ENCODE measurements around the gene MBTPS2. TPM values are rescaled to one million over a fixed set of nuclear protein-coding genes. Genes with fewer than 3 reads are reported as not detected.
"Not testable (repeated sequence)": the region's sequence is repeated elsewhere in the genome, so short reads cannot be mapped to it uniquely, and the experiment has no call there.

The MBTPS2 gene
- polyA plus RNA-seq, 3 donors, result 2.0 to 7.4 (median 4.6) TPM

- Mint-ChIP-seq H3K9me3 (no peaks in the 10 kb centered on the region), H3K27ac (no peak overlapping the region), H3K27me3 (ENCODE audit: low read depth in 3 of 3) (peaks cover 0 to 12% (median 0%) of the 10 kb centered on the region in 3 donors), H3K36me3 (peaks cover 2 to 9% of the 10 kb centered on the region in 2 donors), H3K4me3 (no peak overlapping the region), H3K4me1 (no peaks in the 10 kb centered on the region)
- Histone ChIP-seq H3K79me2 (ENCODE audit: insufficient read depth, low read length) (no peaks in the 10 kb centered on the region), H3K4me1 (ENCODE audit: control insufficient read depth in 1 of 2, insufficient read depth in 2 of 2, low read length in 2 of 2) (no peaks in the 10 kb centered on the region), H3K4me3 (replicated peaks in 1 of 3; ENCODE audit: low read depth in 2 of 3, low read length in 3 of 3) (no peak overlapping the region), H3K27me3 (ENCODE audit: control insufficient read depth in 2 of 2, insufficient read depth in 2 of 2, low read length in 2 of 2) (no peaks in the 10 kb centered on the region), H2AFZ (ENCODE audit: insufficient read depth, low read depth, low read length, poor library complexity, severe bottlenecking) (no peak overlapping the region), H3K36me3 (replicated peaks in 1 of 2; ENCODE audit: control insufficient read depth in 1 of 2, insufficient read depth in 2 of 2, low read length in 2 of 2) (peaks cover 0 to 4% of the 10 kb centered on the region in 2 donors), H3K9me3 (replicated peaks in 1 of 2; ENCODE audit: control insufficient read depth in 1 of 2, insufficient read depth in 1 of 2, low read length in 2 of 2) (no peaks in the 10 kb centered on the region), H3K9ac (ENCODE audit: insufficient read depth, low read length, poor library complexity, severe bottlenecking) (no peak overlapping the region), H4K20me1 (ENCODE audit: insufficient read depth, low read length) (no peaks in the 10 kb centered on the region), H3K27ac (ENCODE audit: low read depth in 1 of 2, low read length in 2 of 2) (no peak overlapping the region), H3K4me2 (replicated peaks; ENCODE audit: extremely low read depth, low read length, poor library complexity, severe bottlenecking) (no peak overlapping the region)
- intact Hi-C loops (cut with micrococcal nuclease), result no loop called here
- no peak for TF ChIP-seq CTCF (IDR thresholded peaks at IDR 0.05)
- no peak for DNase-seq
- 100% methylated on average over 2 of the region's 4 CpGs for WGBS (ENCODE audit: insufficient coverage)
Observed at GRCh38 chrX:21873063-21873775, 33.8 kb downstream of the MBTPS2 start.

- no CpG with 5 or more reads among the region's 3 CpGs for WGBS (ENCODE audit: insufficient coverage)
- peaks cover 2 to 11% of the 10 kb centered on the region in 2 donors for H3K36me3 Mint-ChIP-seq
- intact Hi-C loops (cut with micrococcal nuclease), result not testable (repeated sequence)
Observed at GRCh38 chrX:21874182-21874581, 34.8 kb downstream of the MBTPS2 start.

More at GRCh38 chrX:21874182-21874581, 34.8 kb downstream of the MBTPS2 start:
- H3K4me1 ChIP-seq (ENCODE audit: control insufficient read depth in 1 of 2, insufficient read depth in 2 of 2, low read length in 2 of 2); H3K27ac ChIP-seq (ENCODE audit: low read depth in 1 of 2, low read length in 2 of 2); H3K27me3 ChIP-seq (ENCODE audit: control insufficient read depth in 2 of 2, insufficient read depth in 2 of 2, low read length in 2 of 2); H3K79me2 ChIP-seq (ENCODE audit: insufficient read depth, low read length); H3K27ac Mint-ChIP-seq; H3K4me2 ChIP-seq (replicated peaks; ENCODE audit: extremely low read depth, low read length, poor library complexity, severe bottlenecking); H3K9me3 ChIP-seq (replicated peaks in 1 of 2; ENCODE audit: control insufficient read depth in 1 of 2, insufficient read depth in 1 of 2, low read length in 2 of 2); H4K20me1 ChIP-seq (ENCODE audit: insufficient read depth, low read length); H3K4me3 Mint-ChIP-seq; DNase-seq; H2AFZ ChIP-seq (ENCODE audit: insufficient read depth, low read depth, low read length, poor library complexity, severe bottlenecking); H3K9me3 Mint-ChIP-seq; H3K4me3 ChIP-seq (replicated peaks in 1 of 3; ENCODE audit: low read depth in 2 of 3, low read length in 3 of 3); H3K27me3 Mint-ChIP-seq (ENCODE audit: low read depth in 3 of 3); H3K9ac ChIP-seq (ENCODE audit: insufficient read depth, low read length, poor library complexity, severe bottlenecking); H3K36me3 ChIP-seq (replicated peaks in 1 of 2; ENCODE audit: control insufficient read depth in 1 of 2, insufficient read depth in 2 of 2, low read length in 2 of 2); H3K4me1 Mint-ChIP-seq: not testable (repeated sequence)
